NCI-H748 (cell line): ENCODE results near the gene SLC6A19.
A peak's percentile ranks its signal among the peaks of the same experiment; 100 is the strongest.

Experiments used
- DNase-seq: peaks from one replicate; lab custom pipeline; 2025; ENCODE audit not compliant: unreplicated experiment; lab: John Stamatoyannopoulos, UW

The SLC6A19 gene

DNA sequence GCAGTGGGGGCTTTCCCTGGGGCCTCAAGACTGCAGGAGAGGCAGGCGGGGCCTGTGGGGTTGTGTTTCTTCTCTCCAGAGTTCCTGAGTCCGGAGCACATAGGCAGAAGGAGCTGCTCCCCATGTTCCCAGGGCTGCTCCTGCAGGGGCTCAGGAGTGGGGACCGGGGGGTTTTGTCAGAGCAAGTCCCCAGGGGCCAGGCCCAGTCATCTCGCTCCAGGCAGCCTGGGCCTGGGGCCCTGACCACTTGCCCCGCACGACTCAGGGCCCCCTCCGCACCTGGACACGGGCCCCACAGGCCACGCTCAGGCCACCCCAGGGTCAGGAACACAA, 22.0 kb upstream of the SLC6A19 start:
- no peak for DNase-seq

DNA sequence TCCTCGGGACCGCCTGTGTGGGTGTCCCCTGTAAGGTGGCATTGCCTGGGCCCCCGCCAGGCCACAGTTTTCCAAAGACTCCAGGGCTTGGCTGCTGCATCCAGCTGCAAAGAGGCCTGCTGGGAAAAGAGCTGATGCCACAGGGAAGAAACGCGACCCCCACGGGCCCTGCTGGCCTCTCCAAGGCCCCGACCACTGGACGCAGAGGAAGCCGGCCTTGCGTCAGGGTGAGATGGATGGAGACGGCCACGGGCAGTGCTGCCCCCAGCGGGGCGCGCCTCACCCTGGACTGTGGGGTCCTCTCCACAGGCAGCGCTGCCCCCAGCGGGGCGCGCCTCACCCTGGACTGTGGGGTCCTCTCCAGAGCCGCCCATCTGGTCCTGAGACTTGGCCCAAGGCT, 21.3 kb upstream of the SLC6A19 start:
- no peak for DNase-seq

DNA sequence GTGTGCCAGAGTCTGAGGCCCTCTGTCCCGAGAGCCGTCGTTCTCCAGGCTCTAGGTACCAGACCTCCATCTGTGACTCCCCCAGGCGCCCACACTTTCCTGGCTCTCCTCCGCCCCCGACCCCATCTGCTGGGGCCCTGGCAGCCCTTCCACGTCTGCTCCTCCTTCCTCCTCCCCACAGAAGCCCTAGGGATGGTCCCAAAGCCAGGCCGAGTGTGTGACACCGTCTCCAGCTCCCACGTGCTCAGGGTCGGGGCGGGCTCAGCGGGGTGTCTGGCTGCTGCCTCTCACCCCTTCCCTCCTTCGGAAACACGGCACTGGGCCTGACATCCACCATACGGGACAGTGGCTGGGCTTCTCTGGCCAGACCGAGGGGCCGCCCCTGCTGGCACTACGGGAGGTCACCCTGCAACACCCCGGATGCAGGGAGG, 20.5 kb upstream of the SLC6A19 start:
- DNase-seq, result no peak

DNA sequence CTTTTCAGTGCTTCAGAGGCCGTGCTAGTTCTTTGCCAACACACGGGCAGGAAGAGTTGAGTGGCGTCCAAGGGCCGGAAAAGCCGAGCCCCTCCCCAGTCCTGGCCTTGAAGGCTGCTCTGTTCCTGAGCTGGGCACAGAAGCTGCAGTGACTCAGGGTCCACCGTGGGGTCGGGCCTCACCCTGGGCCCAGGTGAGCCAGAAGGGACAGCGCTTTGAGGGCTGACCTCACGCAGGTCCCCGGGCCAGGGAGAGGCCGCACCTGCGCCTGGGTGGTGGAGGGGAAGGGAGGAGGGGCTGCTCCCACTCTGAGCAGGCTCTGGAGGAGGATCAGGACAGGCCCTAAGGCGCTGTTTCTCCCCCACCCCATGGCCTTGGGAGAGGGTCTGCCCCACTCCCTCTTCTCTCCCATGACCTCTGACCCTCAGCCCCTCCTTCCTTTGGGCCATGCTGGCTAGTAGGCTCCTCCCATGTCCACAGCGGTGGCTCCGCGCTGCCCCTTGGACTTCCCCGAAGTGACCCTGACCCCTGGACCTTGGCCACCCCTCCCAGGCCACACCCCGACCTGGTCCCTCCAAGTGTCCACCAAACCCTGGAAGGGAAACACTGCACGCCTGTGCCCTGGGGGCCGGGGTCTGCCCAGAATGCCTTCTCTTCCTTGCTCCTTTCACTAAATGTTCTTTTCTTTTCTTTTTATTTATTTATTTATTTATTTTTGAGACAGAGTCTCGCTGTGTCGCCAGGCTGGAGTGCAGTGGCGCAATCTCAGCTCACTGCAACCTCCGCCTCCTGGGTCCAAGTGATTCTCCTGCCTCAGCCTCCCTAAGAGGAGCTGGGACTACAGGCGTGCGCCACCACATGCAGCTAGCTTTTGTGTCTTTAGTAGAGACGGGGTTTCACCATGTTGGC, 19.7 kb upstream of the SLC6A19 start:
- no peak for DNase-seq

DNA sequence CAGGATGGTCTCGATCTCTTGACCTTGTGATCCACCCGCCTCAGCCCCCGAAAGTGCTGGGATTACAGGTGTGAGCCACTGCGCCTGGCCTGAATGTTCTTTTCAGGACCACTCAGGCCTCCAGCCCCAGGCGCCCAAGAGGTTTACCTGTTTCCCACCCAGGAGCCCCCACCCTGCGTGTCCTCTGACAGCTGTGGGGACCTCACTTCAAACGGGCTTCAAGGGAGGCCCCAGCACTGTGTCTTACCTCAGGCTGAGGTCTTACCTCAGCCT, 19.1 kb upstream of the SLC6A19 start:
- DNase-seq, result no peak

DNA sequence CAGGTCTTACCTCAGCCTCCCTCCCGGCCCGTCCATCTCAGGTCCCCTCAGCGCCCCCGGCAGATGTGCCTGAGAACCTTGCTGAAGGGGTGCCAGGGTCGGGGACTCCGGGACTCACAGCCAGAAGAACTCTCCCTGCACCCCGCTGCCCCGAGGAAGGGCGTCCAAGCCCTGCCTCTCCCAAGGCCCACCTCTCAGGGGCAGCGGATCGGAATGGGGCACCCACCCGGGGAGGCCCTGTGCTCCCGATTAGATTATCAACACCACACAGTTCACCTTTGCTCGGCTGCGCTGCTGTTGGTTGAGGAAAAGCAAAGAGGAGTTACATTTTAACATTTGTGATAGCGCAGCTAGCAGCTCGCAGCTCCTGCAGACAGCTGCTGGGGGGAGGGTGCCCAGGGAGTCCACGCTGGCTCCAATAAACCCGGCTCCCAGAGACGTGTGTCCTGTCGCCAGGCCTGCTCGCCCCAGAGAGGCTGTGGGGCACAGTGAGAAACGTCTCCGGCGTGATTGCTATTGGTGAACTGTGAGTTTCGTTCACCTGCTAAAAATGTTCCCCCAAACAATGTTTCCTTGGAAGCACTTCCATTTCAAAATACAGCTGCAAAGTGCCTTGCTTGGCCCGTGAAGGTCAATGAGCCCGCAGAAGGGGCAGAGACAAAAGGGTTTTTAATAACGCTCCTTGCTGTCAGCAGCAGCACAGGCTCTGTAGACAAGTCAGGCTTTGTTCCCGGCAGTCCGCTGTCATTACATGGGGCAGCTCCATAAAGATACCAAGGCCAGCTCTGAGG, 18.6 kb upstream of the SLC6A19 start:
- peak; percentile 39 for DNase-seq

DNA sequence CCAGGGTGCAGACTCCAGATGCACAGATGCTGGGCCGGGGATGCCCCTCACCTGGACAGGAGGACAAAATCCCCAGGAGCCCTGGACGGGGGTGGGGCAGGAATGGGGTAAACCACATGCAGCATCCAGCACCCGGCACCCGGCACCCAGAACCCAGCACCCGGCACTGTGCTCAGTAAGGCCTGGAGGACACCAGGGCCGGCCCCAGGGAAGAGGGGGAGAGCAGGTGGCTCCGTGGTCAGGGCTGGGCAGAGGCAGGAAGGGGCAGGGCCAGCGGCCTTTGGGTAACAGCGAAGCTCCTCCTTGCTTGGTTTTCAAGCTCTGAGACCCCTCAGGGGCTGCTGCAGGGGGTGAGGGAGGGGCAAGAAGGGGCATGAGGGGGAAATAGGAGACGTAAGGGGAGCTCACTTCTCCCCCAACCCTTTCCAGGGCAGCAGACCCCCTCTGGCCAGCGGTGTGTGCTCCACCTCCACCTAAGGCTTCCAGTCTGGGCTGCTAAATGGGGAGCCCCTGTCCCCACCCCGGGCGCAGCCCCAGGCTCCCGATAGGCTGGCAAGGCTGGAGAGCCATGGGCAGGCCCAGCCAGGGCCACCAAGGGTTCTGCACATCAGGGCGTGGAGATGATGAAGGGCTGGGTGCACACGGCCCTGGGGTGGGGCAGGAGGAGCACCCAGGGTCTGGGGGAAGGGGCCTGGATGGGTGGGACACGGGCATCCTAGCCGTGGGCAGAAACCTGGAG, 17.8 kb upstream of the SLC6A19 start:
- no peak for DNase-seq

DNA sequence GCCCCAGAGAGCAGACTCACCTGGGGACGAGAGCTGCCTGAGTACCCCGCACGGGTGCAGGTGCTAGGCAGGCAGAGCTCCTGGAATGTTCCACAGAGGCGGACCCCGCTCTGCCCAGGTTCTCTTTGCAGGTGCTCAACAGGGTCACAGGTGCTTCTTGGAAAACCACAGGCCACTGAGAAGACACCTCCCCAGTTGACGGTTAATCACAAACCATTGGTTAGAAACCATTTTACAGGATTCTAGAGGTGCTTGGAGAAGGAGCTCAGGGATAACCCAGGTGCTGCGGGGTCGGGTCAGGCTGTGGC, 17.3 kb upstream of the SLC6A19 start:
- no peak for DNase-seq

DNA sequence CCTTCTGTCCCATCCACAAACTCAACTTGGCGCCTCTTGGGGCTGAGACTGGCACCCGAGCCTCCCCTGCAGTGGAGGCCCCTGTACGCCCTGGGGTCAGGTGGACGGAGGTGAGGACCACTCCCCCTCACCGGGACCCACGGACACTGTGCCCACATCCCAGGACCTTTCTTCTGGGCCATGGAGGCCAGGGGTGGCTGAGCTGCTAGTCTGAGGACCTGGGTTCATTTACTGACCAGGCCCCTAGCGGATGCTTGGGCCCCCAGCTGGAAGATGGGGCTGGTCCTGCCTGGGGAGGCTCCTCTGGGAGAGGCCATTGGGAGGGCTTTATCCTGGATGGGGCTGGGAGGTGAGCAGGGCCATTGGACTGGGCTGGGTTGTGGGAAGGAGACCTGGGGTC, 16.9 kb upstream of the SLC6A19 start:
- DNase-seq, result no peak

DNA sequence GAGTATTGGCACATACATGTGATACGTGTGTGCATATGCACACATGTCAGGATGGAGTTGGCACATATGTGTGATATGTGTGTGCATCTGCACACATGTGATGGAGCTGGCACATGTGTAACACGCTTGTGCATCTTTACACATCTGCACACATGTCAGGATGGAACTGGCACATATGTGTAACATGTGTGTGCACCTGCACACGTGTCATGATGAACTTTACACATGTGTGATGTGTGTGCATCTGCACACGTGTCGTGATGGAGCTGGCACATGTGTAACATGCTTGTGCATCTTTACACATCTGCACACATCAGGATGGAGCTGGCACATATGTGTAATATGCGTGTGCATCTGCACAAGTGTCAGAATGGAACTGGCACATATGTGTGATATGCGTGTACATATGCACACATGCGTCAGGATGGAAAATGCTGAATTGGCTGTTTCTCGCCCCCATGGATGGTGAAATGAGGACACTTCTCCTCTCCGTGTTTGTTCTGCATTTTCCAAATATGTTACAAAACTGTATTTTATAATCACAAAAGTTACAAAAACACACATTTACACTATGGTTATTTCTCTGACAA, 16.3 kb upstream of the SLC6A19 start:
- DNase-seq, result no peak

DNA sequence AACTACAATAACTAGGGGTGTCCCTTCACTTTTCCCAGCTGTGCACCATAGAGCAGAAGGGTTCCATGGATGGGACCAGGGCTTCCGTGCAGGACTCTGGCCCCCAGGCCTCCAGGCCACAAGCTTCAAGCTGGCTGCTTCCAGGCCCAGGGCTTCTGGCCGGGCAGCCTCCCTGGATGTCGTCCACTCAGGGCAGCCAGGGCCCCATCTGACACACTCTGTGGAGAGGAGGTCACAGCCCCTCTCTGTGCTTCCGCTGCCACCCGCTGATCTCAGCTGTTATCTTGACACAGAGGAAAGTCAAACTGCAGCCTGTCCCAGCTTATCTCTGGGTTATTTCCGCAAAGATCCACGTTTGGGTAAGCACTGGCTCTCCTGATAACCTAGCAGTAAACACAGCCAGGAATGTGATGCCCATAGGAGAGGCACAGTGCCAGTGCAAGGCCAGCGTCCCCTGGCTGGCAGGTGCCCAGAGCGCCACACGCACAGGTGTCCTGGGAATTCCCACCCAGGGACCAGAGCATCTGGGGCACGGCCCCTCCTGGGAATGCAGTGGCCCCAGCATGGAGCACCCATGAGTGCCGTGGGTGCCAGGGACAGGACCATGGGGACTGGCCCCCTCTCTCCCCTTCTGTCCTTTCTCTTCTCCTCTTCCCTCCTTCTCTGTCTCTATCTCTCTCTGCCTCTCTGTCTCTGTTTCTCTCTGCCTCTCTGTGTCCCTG, 15.6 kb upstream of the SLC6A19 start:
- DNase-seq, result no peak

DNA sequence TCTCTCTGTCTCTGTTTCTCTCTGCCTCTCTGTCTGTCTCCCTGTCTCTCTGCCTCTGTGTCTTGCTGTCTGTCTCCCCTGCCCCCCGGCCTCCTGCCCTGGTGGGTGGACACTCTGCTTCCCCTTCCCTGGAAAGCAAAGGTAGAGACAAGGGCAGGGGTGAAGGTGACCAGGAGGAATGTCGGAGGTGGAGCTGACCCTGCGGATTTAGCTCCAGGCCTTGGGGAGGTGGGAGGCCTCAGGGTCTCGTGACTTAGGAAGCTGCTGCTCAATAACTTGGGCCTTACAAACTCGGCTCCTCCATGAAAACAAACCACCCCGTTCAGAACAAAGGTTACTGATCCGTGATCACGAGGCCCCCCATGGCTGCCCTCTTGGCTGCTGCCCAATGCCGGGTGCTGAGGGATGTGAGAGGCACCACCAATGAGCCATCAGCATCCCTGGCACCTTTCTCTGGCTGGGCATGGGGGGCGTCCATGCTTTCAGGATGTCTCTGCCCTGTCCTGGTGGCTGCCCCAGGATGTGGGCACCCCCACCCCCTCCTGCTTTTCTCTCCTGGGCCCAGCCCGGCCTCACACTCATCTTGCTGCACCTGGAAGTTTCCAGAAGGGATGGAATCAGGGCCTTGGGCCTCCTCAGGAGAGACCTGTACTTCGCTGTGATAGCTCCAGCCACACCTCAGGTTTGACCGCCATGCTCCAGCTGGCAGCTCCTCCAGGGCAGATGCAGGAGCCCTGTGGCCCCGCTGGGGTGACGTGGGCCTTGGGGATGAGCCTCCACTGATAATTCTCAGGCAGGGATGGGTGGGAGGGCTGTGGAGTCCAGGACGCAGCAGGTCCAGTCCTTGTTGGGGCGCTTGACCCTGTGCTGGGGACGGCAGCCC, 14.8 kb upstream of the SLC6A19 start:
- DNase-seq, result no peak

DNA sequence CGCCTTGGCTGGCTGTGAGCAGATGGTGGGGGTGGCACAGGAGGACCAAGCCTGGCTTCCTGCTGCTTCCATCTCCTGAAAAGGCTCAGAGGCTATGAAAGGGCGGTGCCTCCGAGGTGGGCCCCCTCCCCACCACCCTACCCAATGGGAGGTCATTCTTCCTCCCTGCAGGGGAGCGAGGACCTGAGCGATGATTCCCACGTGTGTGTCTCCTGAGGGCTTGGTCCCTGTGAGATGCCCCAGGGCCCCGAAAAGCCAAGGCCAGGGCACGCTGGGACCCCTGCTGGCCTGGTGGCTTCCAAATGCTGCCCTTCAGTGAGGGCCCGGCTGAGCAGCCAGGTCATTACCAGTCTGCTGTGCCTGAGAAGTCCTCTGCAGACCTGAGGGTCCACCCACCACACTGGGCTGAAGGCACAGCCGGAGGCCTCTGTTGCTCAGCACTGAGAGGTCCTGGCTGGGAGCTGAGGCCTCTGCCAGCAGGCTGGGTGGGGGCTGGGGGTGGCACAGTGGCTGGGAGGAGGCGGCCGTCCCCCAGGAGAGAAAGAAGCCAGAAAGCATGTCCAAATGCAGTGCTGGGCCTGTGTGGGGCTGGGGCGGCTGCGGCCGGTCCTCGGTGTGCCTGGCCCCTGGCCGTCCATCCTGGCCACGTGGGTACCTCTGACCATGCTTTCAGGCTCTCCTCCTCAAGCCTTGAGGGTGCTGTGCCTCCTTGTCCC, 14.0 kb upstream of the SLC6A19 start:
- DNase-seq, result no peak

DNA sequence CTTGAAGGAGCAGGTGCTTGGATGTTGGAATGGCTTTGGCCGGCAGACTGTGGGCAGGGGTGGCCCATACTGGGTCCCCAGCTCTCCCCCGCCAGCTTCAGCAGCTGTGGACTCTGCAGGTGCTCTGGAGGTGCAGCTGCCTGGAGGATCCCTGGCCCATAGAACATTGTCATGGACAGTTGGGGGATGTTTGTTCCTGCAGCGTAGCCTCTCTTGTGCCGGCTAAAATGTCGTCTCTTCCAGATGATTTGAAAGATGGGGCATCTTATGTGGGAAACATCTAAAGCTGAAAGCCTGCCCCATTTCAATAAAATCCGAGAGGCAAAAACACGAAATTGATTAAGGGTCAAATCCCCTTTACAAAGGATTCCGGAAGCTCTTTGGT, 13.5 kb upstream of the SLC6A19 start:
- DNase-seq, result no peak

DNA sequence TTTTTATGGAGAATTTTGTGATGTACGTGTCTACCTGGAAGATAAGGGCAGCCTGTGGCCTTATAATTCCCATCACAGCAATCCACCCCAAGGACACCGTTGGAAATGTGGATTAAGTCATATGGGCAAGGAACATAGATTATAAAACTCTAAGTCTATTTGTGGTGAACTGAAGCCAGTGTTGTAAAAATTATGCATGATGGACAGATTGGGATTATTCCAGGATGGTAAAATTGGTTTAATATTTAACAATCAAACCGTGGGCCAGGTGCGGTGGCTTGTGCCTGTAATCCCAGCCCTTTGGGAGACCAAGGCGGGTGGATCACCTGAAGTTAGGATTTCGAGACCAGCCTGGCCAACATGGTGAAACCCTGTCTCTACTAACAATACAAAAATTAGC, 12.9 kb upstream of the SLC6A19 start:
- no peak for DNase-seq

DNA sequence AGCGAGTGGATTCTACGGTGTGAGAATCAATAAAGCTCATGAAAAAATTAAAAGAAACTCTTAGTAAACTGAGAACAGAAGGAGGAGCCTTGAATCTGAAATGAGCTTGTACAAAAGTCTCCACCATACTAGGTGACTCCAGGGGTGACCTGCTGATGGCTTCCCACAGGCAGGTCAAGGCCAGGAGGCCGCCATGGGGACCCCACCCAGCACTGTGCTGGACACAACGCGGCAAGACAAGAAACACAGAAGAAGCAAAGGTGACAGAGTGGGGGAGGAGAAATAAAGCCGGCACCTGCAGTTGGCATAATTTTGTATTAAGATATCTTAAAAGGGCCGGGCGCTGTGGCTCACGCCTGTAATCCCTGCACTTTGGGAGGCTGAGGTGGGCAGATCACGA, 12.1 kb upstream of the SLC6A19 start:
- no peak for DNase-seq

DNA sequence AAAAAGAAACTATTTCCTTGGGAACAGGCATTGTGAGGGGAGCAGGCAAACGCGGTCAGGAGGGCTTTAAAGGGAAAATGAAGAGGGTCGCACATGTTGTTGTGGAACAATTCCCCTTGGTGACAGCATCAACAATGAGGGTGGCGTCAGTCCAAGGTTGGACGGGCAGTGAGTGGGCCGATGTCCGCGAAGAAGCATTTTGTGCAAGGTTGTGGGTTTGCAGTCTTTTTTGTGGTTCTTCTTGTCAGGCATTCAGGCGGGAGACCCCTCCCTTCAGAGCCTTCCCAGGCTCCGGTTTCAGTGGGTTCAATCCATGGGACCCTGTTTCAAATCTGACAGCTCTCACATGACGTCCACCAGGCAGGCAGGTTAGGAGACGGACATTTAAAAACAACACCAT, 11.1 kb upstream of the SLC6A19 start:
- no peak for DNase-seq

DNA sequence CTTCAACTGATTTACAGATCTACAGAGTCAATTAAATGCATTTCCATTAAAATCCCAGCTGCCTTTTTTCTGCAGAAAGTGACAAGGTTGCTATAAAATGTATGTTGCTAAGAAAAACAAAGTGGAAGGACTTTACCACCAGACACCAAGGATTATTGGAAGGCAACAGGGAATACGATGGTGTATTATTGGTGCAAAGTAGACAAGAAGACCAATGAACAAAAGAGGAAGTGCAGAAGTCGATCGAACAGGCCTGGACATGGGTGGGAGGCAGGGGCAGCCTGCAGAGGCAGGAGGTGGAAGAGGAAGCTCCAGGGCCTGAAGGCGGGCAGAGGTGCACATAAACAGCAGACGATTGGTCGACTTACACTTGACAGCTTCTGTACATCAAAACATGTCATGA, 10.6 kb upstream of the SLC6A19 start:
- DNase-seq, result no peak

DNA sequence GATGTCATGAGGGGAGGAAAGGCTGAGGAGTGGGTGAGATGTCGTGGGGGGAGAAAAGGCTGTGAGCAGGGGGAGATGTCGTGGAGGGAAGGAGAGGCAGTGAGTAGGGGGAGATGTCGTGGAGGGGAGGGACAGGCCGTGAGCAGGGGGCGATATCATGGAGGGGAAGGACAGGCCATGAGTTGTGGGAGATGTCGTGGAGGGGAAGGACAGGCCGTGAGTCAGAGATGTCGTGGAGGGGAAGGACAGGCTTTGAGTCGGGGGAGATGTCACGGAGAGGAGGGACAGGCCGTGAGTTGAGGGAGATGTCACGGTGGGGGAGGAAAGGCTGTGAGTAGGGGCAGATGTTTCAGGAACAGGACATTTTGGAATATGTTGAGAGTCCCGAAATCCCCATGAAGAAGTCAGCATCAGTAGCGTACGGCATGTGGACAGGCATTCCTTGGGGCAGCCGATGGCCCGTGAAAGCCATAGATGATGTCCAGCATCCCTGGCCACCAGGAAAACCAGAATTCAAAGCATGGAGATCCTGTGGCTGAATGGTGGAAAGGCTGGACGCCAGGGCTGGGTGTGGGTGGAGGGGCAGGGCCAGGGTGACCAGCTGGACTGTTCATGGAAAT, 8.3 kb upstream of the SLC6A19 start:
- no peak for DNase-seq
